ENCODE measurements around the gene GGACT. TPM values are rescaled to one million over a fixed set of nuclear protein-coding genes. Genes with fewer than 3 reads are reported as not detected.
"Not testable (repeated sequence)": the region's sequence is repeated elsewhere in the genome, so short reads cannot be mapped to it uniquely, and the experiment has no call there.

GGACT gene
- total RNA-seq, 1 donor from 2014 or later: 4.6 TPM

GRCh38 chr13:100601716-100602115 is 13.1 kb upstream of the GGACT start:
- DNase-seq (ENCODE audit: low read depth in 2 of 2): no peak

GRCh38 chr13:100600915-100601314 is 12.3 kb upstream of the GGACT start:
- DNase-seq (ENCODE audit: low read depth in 2 of 2): no peak

GRCh38 chr13:100600461-100600860 is 11.9 kb upstream of the GGACT start:
- no peak for DNase-seq (ENCODE audit: low read depth in 2 of 2)

- no peak for DNase-seq (ENCODE audit: low read depth in 2 of 2)
Measured at GRCh38 chr13:100597253-100597652, 8.7 kb upstream of the GGACT start.

GRCh38 chr13:100596516-100596915 is 7.9 kb upstream of the GGACT start:
- DNase-seq (ENCODE audit: low read depth in 2 of 2): no peak

GRCh38 chr13:100594731-100595130 is 6.1 kb upstream of the GGACT start:
- DNase-seq (ENCODE audit: low read depth in 2 of 2): no peak

GRCh38 chr13:100594255-100594654 is 5.7 kb upstream of the GGACT start:
- DNase-seq (ENCODE audit: low read depth in 2 of 2): no peak

GRCh38 chr13:100589178-100589725 is 663 bp upstream of the GGACT start:
- DNase-seq (ENCODE audit: low read depth in 2 of 2): peak in 1 of 2 donors; percentile 32

GRCh38 chr13:100584896-100585295 is 3.7 kb downstream of the GGACT start:
- DNase-seq (ENCODE audit: low read depth in 2 of 2): no peak

GRCh38 chr13:100581504-100581903 is 7.1 kb downstream of the GGACT start:
- DNase-seq (ENCODE audit: low read depth in 2 of 2): no peak

- no peak for DNase-seq (ENCODE audit: low read depth in 2 of 2)
Measured at GRCh38 chr13:100581030-100581429, 7.6 kb downstream of the GGACT start.

GRCh38 chr13:100580045-100580444 is 8.5 kb downstream of the GGACT start:
- no peak for DNase-seq (ENCODE audit: low read depth in 2 of 2)

GRCh38 chr13:100577239-100577638 is 11.3 kb downstream of the GGACT start:
- not testable (repeated sequence) for DNase-seq (ENCODE audit: low read depth in 2 of 2)

- DNase-seq (ENCODE audit: low read depth in 2 of 2): peak; percentile 73 to 88
Measured at GRCh38 chr13:100573121-100573520, 15.5 kb downstream of the GGACT start.

GRCh38 chr13:100566543-100566942 is 22.0 kb downstream of the GGACT start:
- DNase-seq (ENCODE audit: low read depth in 2 of 2): no peak

GRCh38 chr13:100565286-100565685 is 23.3 kb downstream of the GGACT start:
- no peak for DNase-seq (ENCODE audit: low read depth in 2 of 2)

- no peak for DNase-seq (ENCODE audit: low read depth in 2 of 2)
Measured at GRCh38 chr13:100564444-100565223, 24.0 kb downstream of the GGACT start.

- DNase-seq (ENCODE audit: low read depth in 2 of 2): no peak
Measured at GRCh38 chr13:100563779-100564178, 24.8 kb downstream of the GGACT start.

GRCh38 chr13:100561599-100562204 is 26.9 kb downstream of the GGACT start:
- DNase-seq (ENCODE audit: low read depth in 2 of 2): no peak

GRCh38 chr13:100561158-100561499 is 27.5 kb downstream of the GGACT start:
- no peak for DNase-seq (ENCODE audit: low read depth in 2 of 2)

- DNase-seq (ENCODE audit: low read depth in 2 of 2): no peak
Measured at GRCh38 chr13:100560498-100561157, 28.0 kb downstream of the GGACT start.

GRCh38 chr13:100559886-100560285 is 28.7 kb downstream of the GGACT start:
- no peak for DNase-seq (ENCODE audit: low read depth in 2 of 2)
